ENCODE measurements around the gene R3HDM1. TPM values are rescaled to one million over a fixed set of nuclear protein-coding genes. Genes with fewer than 3 reads are reported as not detected.

The R3HDM1 gene
- total and polyA plus RNA-seq, 2 of the 4 experiments (the other 2 are of a cell fraction), result 5.9 to 38.1 TPM

DNA sequence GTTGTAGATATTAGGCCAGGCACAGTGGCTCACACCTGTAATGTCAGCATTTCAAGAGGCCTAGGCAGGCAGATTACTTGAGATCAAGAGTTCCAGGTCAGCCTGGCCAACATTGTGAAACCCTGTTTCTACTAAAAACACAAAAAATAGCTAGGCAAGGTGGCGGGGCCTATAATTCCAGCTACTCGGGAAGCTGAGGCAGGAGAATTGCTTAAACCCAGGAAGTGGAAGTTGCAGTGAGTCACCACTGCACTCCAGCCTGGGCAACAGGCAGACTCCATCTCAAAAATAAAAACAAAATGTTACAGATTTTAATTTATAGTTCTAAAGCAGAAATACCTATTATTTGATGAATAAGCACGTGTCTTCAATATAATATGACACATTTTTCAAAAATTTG, 144.7 kb downstream of the R3HDM1 start:
- Histone ChIP-seq H2BK20ac (ENCODE audit: low read depth, low read length) (no peak overlapping the region), H2AFZ (replicated peaks; ENCODE audit: low read length, poor library complexity) (no peak overlapping the region), H3K14ac (replicated peaks; ENCODE audit: low read depth, low read length) (no peak overlapping the region), H3K27me3 (ENCODE audit: control insufficient read depth, insufficient read depth, low read length) (no peaks in the 10 kb centered on the region), H4K20me1 (ENCODE audit: insufficient read depth, low read length) (no peaks in the 10 kb centered on the region), H3K36me3 (ENCODE audit: control insufficient read depth, insufficient read depth, low read length) (peaks cover 11% of the 10 kb centered on the region), H4K5ac (ENCODE audit: low read depth, low read length) (no peak overlapping the region), H4K91ac (ENCODE audit: insufficient read depth, low read depth, low read length) (no peak overlapping the region), H2BK15ac (ENCODE audit: low read depth, low read length) (no peak overlapping the region), H3K4me1 (ENCODE audit: control insufficient read depth, insufficient read depth, low read length) (no peaks in the 10 kb centered on the region), H3K4me2 (ENCODE audit: low read depth, low read length) (no peak overlapping the region), H3K23ac (ENCODE audit: low read depth, low read length) (no peak overlapping the region), H3K79me1 (ENCODE audit: low read depth in 1 of 2, low read length in 2 of 2) (no peaks in the 10 kb centered on the region), H2BK5ac (ENCODE audit: low read depth, low read length, poor library complexity, severe bottlenecking) (no peak overlapping the region), H3K9me3 (ENCODE audit: control insufficient read depth, insufficient read depth, low read length) (no peaks in the 10 kb centered on the region), H3K27ac (ENCODE audit: insufficient read depth, low read length) (no peak overlapping the region), H3K4ac (ENCODE audit: low read depth, low read length) (no peak overlapping the region), H4K8ac (ENCODE audit: low read depth in 2 of 2, low read length in 2 of 2) (no peak overlapping the region), H3K9ac (ENCODE audit: low read depth, low read length) (no peak overlapping the region), H3K56ac (ENCODE audit: extremely low read depth, insufficient read depth, low read length) (no peak overlapping the region), H3K4me3 (ENCODE audit: insufficient read depth, low read depth, low read length) (no peak overlapping the region), H3K9me1 (ENCODE audit: insufficient read depth, low read length) (no peaks in the 10 kb centered on the region), H2BK120ac (ENCODE audit: low read depth, low read length) (no peak overlapping the region), H2AK5ac (ENCODE audit: low read depth, low read length) (no peak overlapping the region), H2AK9ac (replicated peaks; ENCODE audit: low read depth, low read length, poor library complexity) (no peak overlapping the region), H3K18ac (ENCODE audit: low read depth, low read length) (no peak overlapping the region)
- POLR2A ChIA-PET (ENCODE audit: unreplicated experiment), result no interaction called here
- dilution Hi-C loops (cut with HindIII; ENCODE audit: low sequenced_read_pairs, unreplicated experiment) (no loop called here), in situ Hi-C loops (cut with MboI; ENCODE audit: low sequenced_read_pairs) (no loop called here), intact Hi-C loops (cut with micrococcal nuclease) (no loop called here)
- ATAC-seq (ENCODE audit: low read depth), result no peak
- peak; percentile 2 for DNase-seq
- BruUV-seq (replicated peaks), result no TSS peak
- CTCF ChIA-PET, result no interaction called here
- TF ChIP-seq FOS (IDR thresholded peaks at IDR 0.05; ENCODE audit: low read depth, low read length), result no peak
- TF ChIP-seq CHD1 (IDR thresholded peaks at IDR 0.05; ENCODE audit: low read depth, low read length), result no peak
- no peak for TF ChIP-seq RAD21 (IDR thresholded peaks at IDR 0.05; ENCODE audit: low read length)
- TF ChIP-seq CEBPB (IDR thresholded peaks at IDR 0.05; ENCODE audit: low read depth, low read length), result no peak
- no peak for TF ChIP-seq BHLHE40 (IDR thresholded peaks at IDR 0.05; ENCODE audit: low read depth, low read length)
- no CpG with 5 or more reads among the region's 3 CpGs for WGBS, 2 experiments (ENCODE audit: extremely low coverage in 2 of 2, insufficient read length in 1 of 2)
